ENCODE measurements around the gene REEP1.

- TF ChIP-seq CTCF (IDR thresholded peaks at IDR 0.05) (no peak), POLR2A (IDR thresholded peaks at IDR 0.05) (no peak), POLR2AphosphoS5 (IDR thresholded peaks at IDR 0.05) (no peak), EP300 (IDR thresholded peaks at IDR 0.05) (no peak)
Observed at GRCh38 chr2:86283411-86284030, 53.9 kb downstream of the REEP1 start.
